Measurements from ENCODE around the gene TSHR. TPM values are rescaled to one million over a fixed set of nuclear protein-coding genes. Genes with fewer than 3 reads are reported as not detected.
"Not testable (repeated sequence)": the region's sequence is repeated elsewhere in the genome, so short reads cannot be mapped to it uniquely, and the experiment has no call there.

Gene TSHR
- total and polyA plus RNA-seq, 2 of the 4 experiments (the other 2 are of a cell fraction): not detected

DNA sequence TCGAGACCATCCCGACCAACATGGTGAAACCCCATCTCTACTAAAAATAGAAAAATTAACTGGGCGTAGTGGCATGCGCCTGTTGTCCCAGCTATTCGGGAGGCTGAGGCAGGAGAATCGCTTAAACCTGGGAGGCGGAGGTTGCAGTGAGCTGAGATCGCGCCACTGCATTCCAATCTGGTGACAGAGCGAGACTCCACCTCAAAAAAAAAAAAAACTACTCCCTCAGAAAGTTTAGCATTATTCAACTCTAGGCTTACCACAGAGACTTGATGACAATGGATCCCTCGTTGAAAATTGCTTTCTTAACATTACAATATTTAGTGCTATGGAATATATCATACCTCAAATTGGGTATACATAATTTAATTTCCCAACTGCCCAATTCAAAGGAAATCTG, 43.4 kb upstream of the TSHR start:
- POLR2A ChIA-PET (ENCODE audit: unreplicated experiment); in situ Hi-C loops (cut with MboI; ENCODE audit: low sequenced_read_pairs); CTCF ChIA-PET: not testable (repeated sequence)

More for the DNA sequence above, 43.4 kb upstream of the TSHR start:
- H2BK5ac ChIP-seq (ENCODE audit: low read depth, low read length, poor library complexity, severe bottlenecking); H3K4me3 ChIP-seq (ENCODE audit: insufficient read depth, low read depth, low read length); H3K9me1 ChIP-seq (ENCODE audit: insufficient read depth, low read length); H2AK9ac ChIP-seq (replicated peaks; ENCODE audit: low read depth, low read length, poor library complexity); H3K9me3 ChIP-seq (ENCODE audit: control insufficient read depth, insufficient read depth, low read length); DNase-seq; dilution Hi-C loops (cut with HindIII; ENCODE audit: low sequenced_read_pairs, unreplicated experiment); H4K91ac ChIP-seq (ENCODE audit: insufficient read depth, low read depth, low read length); H2AFZ ChIP-seq (replicated peaks; ENCODE audit: low read length, poor library complexity); H3K18ac ChIP-seq (ENCODE audit: low read depth, low read length); H3K79me1 ChIP-seq (ENCODE audit: low read depth in 1 of 2, low read length in 2 of 2); H2AK5ac ChIP-seq (ENCODE audit: low read depth, low read length); H3K4me1 ChIP-seq (ENCODE audit: control insufficient read depth, insufficient read depth, low read length); H4K5ac ChIP-seq (ENCODE audit: low read depth, low read length); H2BK120ac ChIP-seq (ENCODE audit: low read depth, low read length); H3K23ac ChIP-seq (ENCODE audit: low read depth, low read length); H2BK15ac ChIP-seq (ENCODE audit: low read depth, low read length); H3K4ac ChIP-seq (ENCODE audit: low read depth, low read length); H3K4me2 ChIP-seq (ENCODE audit: low read depth, low read length); H3K56ac ChIP-seq (ENCODE audit: extremely low read depth, insufficient read depth, low read length); BruUV-seq (replicated peaks); H4K8ac ChIP-seq (ENCODE audit: low read depth in 2 of 2, low read length in 2 of 2); H3K27ac ChIP-seq (ENCODE audit: insufficient read depth, low read length); H3K14ac ChIP-seq (replicated peaks; ENCODE audit: low read depth, low read length); H2BK20ac ChIP-seq (ENCODE audit: low read depth, low read length); intact Hi-C loops (cut with micrococcal nuclease); ATAC-seq (ENCODE audit: low read depth); H4K20me1 ChIP-seq (ENCODE audit: insufficient read depth, low read length); H3K36me3 ChIP-seq (ENCODE audit: control insufficient read depth, insufficient read depth, low read length); H3K27me3 ChIP-seq (ENCODE audit: control insufficient read depth, insufficient read depth, low read length); H3K9ac ChIP-seq (ENCODE audit: low read depth, low read length): not testable (repeated sequence)
- 80% methylated on average over 1 of the region's 11 CpGs; no CpG with 5 or more reads in 1 of the 2 experiments for WGBS, 2 experiments (ENCODE audit: extremely low coverage in 2 of 2, insufficient read length in 1 of 2)
